ENCODE measurements around the gene GPC6.
"Not testable (repeated sequence)": the region's sequence is repeated elsewhere in the genome, so short reads cannot be mapped to it uniquely, and the experiment has no call there.

Gene GPC6

GRCh38 chr13:93422980-93423543, 196.5 kb downstream of the GPC6 start:
- no peak for DNase-seq (ENCODE audit: low read depth in 1 of 2, low spot score in 1 of 2)

DNA sequence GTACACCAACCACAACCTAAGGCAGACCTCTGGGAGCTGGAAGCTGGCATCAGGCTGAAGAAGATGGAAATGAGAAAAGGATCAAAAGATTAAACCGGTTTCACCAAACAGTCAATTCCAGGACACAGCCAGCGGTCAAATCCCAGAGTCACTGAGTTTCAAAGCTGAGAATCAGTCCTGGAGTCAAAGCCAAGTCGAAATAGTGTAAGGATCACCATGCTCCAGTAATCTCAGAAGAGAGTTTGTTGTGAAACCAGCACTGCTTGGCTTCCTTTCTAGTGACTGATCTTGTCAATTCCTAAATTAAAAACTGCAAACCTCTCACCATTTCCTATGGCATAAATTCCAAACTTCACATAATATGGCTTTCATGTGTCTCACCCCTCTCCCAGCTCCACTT, 198.8 kb downstream of the GPC6 start:
- DNase-seq (ENCODE audit: low read depth in 1 of 2, low spot score in 1 of 2): no peak

- DNase-seq (ENCODE audit: low read depth in 1 of 2, low spot score in 1 of 2): no peak
Measured at GRCh38 chr13:93430381-93430780, 203.8 kb downstream of the GPC6 start.

GRCh38 chr13:93435651-93436050, 209.0 kb downstream of the GPC6 start:
- DNase-seq (ENCODE audit: low read depth in 1 of 2, low spot score in 1 of 2): no peak

GRCh38 chr13:93437081-93437480, 210.5 kb downstream of the GPC6 start:
- no peak for DNase-seq (ENCODE audit: low read depth in 1 of 2, low spot score in 1 of 2)

DNA sequence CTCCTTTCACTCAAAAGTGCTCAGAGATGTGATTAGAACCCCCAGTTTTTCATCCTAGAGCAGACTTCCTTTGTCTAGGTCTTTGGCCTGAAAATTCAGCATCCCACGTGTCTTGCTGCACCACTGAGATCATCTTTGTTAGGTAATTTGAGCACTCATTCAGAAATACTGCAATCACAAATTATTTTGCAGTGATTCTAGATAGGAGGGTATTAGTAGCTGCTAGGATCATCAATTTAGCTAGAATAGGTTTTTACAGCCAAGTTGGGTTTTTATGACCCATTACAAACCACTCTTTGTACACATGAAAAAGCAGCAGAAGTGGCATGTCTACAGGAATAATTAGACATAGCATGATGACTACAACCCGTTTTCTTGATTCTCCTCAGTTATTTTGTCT, 219.6 kb downstream of the GPC6 start:
- DNase-seq (ENCODE audit: low read depth in 1 of 2, low spot score in 1 of 2): no peak

DNA sequence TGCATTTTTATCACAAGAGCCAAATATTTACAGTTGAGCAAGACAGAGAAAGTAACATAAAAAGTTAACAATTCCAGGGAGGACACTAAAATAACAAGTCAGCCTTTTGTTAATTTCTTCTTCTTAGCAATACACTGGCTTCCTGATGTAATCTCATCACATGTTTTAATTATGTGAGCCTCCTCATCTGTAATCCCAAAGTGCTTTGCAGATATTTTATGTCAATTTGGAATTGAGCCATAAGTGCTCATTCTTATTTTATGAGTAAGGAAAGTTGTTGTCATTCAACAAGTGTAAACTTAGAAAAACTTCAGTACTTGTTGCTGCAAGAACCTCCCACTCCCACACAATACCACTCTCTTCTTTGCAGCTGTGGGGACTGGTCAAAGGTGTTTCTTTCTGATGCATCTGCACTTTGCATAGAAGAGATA, 223.6 kb downstream of the GPC6 start:
- DNase-seq (ENCODE audit: low read depth in 1 of 2, low spot score in 1 of 2): no peak

DNA sequence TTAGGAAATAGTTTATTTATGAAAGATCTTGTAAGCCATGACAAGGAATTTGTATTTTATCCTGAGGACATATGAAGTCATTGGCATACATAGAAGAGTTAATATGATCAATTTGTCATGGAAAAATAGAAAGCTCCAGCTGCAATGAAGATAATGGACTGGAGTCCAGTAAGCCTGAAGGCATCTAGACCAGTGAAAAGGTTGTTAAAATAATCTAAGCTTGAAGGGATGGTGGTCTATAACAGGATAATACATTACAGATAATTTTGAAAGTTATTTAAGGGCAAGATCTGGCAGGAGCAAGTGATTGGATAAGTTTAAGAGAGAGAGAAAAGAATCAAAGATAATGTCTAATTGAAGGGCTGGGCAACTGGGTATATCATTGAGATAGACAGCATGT, 224.2 kb downstream of the GPC6 start:
- no peak for DNase-seq (ENCODE audit: low read depth in 1 of 2, low spot score in 1 of 2)

DNA sequence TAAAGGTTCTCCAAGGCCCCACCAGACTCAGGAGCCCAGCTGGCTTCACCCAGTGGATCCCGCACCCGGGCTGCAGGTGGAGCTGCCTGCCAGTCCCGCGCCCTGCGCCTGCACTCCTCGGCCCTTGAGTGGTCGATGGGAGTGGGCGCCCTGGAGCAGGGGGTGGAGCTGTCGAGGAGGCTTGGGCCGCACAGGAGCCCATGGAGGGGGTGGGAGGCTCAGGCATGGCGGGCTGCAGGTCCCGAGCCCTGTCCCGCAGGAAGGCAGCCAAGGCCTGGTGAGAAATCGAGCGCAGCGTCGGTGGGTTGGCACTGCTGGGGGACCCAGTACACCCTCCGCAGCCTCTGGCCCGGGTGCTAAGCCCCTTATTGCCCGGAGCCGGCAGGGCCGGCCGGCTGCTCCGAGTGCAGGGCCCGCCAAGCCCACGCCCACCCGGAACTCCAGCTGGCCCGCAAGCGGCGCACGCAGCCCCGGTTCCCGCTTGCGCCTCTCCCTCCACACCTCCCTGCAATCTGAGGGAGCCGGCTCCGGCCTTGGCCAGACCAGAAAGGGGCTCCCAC, 228.1 kb downstream of the GPC6 start:
- DNase-seq (ENCODE audit: low read depth in 1 of 2, low spot score in 1 of 2): not testable (repeated sequence)

GRCh38 chr13:93455861-93456260, 229.3 kb downstream of the GPC6 start:
- no peak for DNase-seq (ENCODE audit: low read depth in 1 of 2, low spot score in 1 of 2)

DNA sequence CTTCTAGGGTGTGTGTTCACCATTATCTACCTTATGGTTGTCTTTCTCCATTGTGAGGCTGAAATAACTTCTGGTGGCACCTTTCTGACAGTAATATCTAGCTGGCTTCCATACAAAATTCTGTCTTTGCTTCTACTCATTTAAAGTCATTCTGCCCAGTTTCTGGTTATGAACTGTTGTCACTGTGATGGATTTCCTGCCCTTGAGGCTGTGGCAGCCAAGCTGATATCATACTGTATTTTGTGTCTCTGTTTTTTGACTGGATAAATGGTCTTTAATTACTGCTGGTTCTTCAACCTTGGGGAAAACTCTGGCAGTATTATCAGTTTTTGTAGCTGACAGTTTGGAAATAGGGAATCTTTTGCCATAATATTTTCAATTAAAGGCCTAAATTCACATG, 233.4 kb downstream of the GPC6 start:
- DNase-seq (ENCODE audit: low read depth in 1 of 2, low spot score in 1 of 2): no peak

DNA sequence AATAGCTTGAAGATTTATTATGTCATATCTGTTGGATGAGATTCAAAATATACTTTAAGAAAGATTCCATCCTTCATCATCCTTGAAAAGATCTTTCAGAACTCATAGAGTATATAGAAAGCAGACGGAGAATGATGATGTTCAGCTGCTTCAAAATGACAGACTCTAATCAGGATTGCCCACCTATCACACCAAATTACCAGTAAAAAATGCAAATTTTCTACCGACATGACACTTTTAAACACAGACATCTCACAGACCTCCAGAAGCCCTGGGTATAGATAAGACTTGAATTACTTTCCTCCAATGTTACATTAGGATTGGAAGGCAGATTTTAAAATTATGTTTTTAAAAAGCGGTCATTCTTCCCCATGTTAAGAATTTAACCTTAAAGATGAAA, 235.5 kb downstream of the GPC6 start:
- no peak for DNase-seq (ENCODE audit: low read depth in 1 of 2, low spot score in 1 of 2)

GRCh38 chr13:93466502-93467036, 240.0 kb downstream of the GPC6 start:
- no peak for DNase-seq (ENCODE audit: low read depth in 1 of 2, low spot score in 1 of 2)

DNA sequence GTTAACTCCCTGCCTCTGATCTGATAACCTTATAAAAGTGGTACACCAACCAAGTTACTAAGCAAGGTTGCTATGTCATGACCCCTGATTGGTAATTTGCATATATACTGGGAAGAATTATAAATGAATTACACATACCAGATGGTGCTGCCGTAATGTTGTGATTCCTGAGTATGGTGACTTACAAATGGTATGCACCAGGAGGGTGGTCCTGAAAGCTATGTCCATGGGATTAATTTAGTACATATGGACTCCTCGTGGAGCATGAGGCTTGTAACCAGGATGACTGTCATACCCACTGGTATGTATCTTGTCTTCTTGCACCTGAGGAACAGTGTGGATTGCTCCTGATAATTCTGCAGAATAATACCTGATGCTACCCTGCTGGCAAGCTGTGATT, 240.6 kb downstream of the GPC6 start:
- no peak for DNase-seq (ENCODE audit: low read depth in 1 of 2, low spot score in 1 of 2)

DNA sequence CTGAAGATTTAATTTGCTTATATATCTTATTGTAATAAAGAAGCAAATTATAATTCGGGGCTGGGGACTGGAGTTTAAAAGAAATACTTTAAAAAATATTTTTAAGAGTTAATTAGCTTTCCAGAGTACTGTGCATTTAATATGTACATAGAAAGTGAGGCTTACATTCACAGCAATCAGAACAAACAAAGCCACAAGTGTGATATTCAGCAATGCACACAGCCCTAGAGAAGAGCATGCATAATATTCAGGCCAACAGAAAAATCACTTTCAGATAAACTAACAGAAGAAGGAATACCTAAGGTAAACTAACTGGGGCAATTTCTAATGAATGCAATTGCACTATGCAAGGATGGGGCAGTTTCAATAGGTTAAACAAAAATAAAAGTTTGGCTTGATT, 241.8 kb downstream of the GPC6 start:
- DNase-seq (ENCODE audit: low read depth in 1 of 2, low spot score in 1 of 2): no peak

- no peak for DNase-seq (ENCODE audit: low read depth in 1 of 2, low spot score in 1 of 2)
Measured at GRCh38 chr13:93472296-93472695, 245.7 kb downstream of the GPC6 start.

DNA sequence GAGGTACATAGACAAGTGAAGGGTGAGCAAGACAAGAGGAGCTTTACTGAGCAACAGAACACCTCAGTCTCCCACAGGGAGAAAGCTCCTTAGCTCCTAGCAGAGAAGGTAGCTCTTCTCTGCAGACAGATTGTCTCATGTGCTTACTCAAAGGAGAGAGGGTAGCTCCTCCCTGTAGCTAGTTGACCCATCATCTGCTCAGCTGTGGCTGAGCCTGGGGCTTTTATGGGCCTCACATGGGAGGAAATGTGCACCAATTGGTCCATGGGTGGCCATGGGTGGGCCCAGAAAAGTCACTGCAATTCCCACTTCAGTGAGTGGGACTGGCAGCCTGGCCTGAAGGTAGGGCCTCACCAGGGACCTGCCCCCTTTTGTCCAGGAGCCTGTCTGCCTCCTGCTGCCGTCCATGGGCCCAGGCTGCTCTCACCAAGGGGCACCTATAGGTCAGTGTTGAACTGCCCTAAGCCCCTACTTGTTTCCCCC, 246.2 kb downstream of the GPC6 start:
- no peak for DNase-seq (ENCODE audit: low read depth in 1 of 2, low spot score in 1 of 2)

DNA sequence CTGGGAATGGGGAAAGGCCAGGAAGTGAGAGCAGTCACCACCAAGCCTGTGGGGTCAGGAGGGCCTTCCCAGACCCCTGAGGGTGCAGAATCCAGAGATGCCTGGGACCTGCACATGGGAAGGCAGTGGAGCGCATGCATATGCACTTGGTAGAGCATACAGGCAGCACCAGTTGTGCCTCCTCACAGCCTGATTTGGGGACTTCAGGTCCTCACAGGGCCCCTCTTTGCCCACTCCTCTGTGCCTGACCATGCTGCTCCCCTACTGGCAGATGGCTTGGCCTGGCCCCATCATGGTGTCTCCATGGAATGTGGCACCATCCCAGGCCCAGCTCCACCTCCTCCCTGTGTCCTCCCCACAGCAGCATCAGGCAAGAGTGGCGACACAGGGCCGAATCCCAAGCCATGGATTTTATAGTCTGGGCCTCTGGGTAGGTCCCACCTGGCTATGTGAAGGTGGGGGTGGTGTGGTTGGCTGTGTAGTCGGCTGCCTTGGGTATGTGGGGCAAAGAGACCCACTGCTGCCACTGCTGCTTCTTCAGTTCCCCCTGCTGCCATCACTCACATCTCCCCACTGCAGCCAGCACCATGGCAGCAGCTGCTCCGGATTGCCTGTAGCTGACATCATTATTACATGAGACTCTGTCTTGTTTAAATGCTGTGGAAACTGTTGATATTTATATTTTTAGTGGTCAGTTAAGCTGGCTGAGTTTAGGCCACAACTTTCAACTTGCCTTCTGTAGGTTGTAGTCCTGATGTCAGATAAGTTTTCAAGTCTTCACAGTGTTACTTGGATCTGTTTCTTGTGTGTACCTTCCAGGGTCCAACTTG, 247.0 kb downstream of the GPC6 start:
- no peak for DNase-seq (ENCODE audit: low read depth in 1 of 2, low spot score in 1 of 2)

GRCh38 chr13:93476175-93476574, 249.6 kb downstream of the GPC6 start:
- no peak for DNase-seq (ENCODE audit: low read depth in 1 of 2, low spot score in 1 of 2)

- DNase-seq (ENCODE audit: low read depth in 1 of 2, low spot score in 1 of 2): no peak
Measured at GRCh38 chr13:93477238-93477637, 250.6 kb downstream of the GPC6 start.

DNA sequence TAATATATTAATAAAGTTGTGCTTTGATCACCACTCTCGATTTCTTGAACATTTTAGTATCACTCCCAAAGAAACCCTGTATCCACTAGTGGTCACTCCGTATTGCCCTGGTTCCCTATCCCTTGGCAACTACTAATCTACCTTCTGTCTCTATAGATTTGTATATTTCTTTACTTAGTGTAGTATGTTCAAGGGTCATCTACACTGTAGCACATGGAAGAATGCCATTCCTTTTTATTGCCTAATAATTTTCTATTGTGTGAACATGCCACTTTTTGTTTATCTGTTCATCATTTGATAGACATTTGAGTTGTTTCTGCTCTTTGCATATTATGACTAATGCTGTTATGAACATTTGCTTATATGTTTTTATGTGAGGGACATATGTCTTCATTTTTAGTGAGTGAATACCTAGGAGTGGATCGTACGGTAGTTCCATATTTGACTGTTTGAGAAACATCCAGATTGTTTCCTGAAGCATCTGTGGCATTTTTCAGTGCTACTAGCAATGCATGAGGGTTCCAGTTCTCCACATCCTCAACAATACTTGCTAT, 254.0 kb downstream of the GPC6 start:
- DNase-seq (ENCODE audit: low read depth in 1 of 2, low spot score in 1 of 2): no peak

DNA sequence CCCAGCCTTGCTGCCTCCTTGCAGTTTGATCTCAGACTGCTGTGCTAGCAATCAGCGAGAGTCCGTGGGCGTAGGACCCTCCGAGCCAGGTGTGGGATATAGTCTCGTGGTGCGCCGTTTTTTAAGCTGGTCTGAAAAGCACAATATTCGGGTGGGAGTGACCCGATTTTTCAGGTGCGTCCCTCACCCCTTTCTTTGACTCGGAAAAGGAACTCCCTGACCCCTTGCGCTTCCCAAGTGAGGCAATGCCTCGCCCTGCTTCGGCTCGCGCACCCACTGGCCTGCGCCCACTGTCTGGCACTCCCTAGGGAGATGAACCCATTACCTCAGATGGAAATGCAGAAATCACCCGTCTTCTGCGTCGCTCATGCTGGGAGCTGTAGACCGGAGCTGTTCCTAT, 269.5 kb downstream of the GPC6 start:
- not testable (repeated sequence) for DNase-seq (ENCODE audit: low read depth in 1 of 2, low spot score in 1 of 2)
